ENCODE data around the gene CSF3.

DNA sequence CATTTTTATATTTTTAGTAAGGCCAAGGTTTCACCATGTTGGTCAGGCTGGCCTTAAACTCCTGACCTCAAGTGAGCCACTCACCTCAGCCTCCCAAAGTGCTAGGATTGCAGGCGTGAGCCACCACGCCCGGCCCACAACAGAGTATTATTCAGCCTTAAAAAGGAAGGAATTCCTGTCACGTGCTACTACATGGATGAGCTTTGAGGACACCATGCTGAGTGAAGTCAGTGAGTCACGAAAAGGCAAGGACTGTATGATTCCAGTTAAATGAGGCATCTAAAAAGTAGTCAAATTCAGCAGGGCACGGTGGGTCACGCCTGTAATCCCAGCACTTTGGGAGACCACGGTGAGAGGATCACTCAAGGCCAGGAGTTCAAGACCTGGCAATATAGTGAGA lies 9.7 kb downstream of the CSF3 start:
- TF ChIP-seq EZH2phosphoT487 (IDR thresholded peaks at IDR 0.05; ENCODE audit: insufficient read depth, low read depth) (no peak), EZH2 (IDR thresholded peaks at IDR 0.05; ENCODE audit: insufficient read depth, poor library complexity, severe bottlenecking) (no peak)
